ENCODE results near the gene ALPL.

GRCh38 chr1:21610027-21610426 lies 100.8 kb downstream of the ALPL start:
- TF ChIP-seq CTCF (IDR thresholded peaks at IDR 0.05), result no peak
- TF ChIP-seq POLR2A (IDR thresholded peaks at IDR 0.05), result no peak
